Measurements from ENCODE around the gene JMJD4. TPM values are rescaled to one million over a fixed set of nuclear protein-coding genes. Genes with fewer than 3 reads are reported as not detected.

The JMJD4 gene
- total and polyA plus RNA-seq, 2 of the 8 experiments (the other 6 are each of a cell fraction or from before 2014, with no cell fraction given) = 13.2 to 23.3 TPM

DNA sequence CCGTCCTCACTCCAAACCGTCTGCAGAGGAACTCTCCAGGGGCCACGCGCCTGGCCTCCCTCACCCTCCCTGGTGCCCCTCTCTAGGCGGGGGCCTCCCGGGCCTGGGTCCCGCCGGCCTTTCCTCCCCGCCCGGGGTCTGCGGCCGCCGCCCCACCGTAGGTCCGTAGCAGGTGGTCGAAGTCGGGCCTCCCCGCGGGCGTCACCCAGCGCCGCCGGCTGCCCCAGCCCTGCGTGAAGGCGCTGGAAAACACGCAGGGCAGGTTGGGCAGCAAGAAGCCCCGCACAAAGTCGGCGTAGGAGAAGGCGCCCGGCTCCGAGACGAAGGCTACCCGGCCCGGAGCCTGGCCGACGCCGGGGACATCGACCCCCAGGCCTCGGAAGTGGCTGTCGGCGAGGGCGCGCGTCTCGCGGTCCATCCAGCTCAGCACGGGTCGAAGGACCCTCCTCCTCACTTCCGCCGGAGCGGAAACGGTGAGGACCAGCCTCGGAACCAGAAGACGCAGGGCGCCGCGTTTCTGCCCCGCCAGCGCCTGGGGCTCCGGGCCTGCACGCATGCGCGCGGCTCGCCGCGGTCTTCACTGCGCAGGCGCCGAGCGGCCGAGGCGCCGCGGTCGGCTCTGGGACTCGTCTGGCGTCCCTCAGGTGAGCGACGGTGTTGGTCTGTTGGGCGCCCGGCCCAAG, at the start of gene JMJD4, which contains the start of gene SNAP47 (continued):
- TF ChIP-seq E2F6 (IDR thresholded peaks at IDR 0.05) (peak; percentile 70), KDM4A (IDR thresholded peaks at IDR 0.05; ENCODE audit: low read depth, low read length, severe bottlenecking) (peak; percentile 66), YY1 (IDR thresholded peaks at IDR 0.05; ENCODE audit: low read depth, low read length) (0 out of 2 replicates have a peak, but pooled peaks have one; percentile 23)

Data from H1 (cell line).